ENCODE data around the gene SLC25A1. TPM values are rescaled to one million over a fixed set of nuclear protein-coding genes. Genes with fewer than 3 reads are reported as not detected.

Gene SLC25A1
- total RNA-seq, 1 experiment from 2014 or later, result 77.8 TPM

DNA sequence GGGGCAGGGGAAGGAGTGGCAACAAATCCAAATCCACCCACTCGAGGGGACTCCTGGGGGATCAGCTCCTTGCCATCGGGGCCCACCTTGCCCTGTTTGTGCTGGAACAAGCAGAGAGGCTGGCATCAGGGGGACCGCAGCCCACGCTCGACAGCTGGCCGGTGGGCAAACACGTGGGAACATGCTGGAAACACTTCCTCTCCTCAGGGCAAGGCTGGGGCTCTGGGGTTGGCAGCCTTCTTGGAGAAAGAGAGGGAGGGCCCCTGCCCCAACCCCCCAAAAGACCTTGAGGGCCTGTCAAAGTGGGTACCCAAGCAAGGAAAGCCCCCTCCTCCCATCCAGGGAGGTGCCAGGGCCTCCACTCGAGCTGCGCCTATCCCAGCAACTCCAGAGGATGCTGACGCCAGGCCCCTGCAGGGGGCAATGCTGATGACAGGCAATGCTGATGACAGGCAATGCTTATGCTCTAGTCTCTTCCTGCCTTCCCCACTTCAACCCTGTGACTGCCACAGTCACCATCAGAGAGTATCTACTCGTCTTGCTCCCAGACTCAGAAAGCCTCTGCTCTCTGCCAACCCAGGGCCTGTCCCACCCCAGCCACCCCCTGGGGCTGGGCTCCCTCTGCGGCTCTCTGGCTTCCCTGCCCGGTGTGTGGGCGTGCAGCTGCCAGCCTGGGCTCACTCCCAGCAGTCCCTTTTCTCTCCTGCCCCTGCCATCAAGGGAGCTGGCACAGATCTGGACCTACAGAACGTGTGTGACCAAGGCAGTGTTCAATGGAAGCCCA lies 40.1 kb downstream of the SLC25A1 start:
- DNase-seq (ENCODE audit: low spot score), result no peak

DNA sequence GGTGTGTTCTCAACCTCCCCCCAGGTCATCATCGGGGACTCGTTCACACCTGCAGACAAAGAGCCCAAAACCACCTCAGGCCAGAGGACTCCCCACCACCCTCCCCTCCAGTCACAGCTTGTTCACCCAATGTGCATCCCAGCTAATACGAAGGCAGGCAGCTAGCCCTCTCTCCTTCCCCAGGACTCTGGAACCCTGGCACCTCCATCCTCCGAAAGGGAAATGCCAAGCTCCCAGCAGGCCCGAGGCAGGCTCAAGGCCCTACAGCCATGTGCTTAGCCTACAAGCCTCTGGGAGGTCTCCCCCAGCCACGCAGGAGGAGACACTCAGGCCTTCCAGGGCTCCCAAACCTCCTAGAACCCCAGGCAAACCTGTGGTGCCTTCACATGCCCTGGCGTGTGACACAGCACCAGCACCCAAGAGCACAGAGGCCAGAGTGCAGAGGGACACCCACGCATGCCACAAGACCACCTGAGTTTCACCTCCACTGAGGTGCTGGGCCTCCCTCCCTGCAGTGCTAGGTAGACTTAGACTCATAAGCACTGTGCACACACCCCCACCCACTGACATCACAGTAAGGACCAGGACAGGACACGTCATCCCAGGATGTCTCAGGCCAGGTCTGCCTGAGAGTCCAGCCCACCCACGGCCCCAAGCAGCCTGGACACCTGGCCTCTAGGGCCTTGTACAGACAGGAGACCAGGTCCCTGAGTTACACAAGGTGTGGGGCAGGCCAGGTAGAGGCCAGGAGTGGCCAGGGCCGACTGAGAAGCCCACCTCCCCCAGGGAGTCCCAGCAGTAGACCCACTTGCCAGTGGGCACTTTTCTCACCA lies 40.9 kb downstream of the SLC25A1 start:
- no peak for DNase-seq (ENCODE audit: low spot score)

DNA sequence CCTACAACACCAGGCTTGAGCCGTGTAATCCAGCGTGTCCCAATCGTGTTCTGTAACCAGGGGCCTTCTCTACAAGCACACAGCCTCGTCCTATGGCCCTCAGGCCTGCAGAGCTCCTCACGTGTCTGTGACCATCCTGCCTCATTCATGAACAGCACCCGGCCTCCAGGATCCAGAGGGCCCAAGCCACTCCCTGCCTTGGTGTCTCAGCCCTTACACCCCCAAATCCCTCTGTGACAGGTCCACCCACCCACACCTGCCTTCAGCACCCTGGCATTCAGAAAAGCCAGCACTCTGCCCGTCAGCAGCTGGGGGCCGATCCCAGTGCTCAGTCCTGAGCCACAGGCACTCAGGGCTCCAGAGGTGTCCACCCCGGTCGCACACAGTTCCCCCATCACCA lies 41.6 kb downstream of the SLC25A1 start:
- no peak for DNase-seq (ENCODE audit: low spot score)

DNA sequence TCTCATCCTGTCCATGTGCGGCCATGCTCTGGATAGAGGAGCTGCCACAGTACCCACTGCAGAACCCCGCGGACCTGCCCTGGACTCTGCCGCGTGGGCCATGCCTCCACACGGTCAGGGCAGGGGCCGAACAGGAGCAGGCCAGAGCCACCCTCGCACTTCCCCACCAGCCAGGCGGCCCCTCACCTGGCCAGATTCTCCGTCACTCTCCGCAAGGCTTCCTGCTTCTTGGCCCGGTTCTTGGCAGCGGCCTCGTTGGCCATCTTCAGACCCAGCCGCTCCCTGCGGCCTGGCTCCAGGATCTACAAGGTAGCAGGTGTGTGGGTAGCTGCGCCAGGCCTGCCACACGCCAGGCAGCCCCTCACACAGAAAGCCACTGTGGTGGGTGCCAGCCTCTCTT lies 43.7 kb downstream of the SLC25A1 start:
- no peak for DNase-seq (ENCODE audit: low spot score)

DNA sequence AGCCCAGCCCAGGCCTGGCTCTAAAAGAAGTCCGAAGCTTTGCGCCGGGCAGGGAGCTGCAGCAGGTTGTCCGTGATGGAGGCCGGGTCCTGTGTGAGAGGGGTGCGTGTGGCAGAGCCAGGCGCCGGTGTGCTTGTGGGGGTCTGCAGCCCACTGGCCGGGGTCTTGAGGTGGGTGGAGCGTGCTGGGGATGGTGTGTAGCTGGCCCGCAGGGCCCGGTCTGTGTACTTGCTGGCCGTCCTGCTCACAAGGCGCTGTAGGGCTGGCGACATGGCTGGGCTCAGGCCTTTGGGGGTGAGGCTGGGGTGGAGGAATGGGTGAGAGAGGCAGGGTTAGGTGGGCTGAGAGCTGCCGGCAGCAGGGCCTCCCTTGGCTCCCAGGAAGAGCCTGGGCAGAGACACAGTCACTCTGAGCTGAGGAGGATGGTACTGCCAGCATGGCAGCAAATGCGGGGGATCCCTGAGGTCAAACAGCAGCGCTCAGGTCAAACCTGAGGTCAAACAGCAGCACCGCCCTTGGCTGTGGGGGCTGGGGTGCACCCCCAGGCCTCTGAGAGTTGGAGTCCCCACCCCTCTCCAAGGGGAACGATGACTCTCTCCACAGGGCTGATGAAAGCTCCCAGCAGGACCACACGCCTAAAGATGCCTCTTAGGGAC lies 44.2 kb downstream of the SLC25A1 start:
- DNase-seq (ENCODE audit: low spot score), result no peak

DNA sequence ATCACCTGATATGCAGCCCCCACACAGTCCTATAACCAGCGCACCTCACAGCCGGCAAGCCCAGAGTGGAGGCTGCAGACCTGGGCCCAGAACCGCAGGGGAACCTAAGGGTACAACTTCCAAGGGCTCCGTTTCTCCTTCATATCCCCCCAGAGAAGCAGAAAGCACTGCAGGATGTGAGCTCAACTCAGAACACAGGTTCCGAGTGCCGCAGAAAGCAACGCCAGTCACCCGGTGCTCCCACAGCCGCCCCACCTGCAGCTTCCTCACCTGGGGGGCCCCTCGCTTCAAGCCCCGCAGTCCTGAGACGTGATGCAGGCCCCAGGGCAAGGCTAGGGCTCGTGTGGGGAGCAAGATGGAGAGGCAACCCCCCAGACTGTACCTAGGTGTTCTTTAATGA lies 45.0 kb downstream of the SLC25A1 start:
- DNase-seq (ENCODE audit: low spot score), result no peak

DNA sequence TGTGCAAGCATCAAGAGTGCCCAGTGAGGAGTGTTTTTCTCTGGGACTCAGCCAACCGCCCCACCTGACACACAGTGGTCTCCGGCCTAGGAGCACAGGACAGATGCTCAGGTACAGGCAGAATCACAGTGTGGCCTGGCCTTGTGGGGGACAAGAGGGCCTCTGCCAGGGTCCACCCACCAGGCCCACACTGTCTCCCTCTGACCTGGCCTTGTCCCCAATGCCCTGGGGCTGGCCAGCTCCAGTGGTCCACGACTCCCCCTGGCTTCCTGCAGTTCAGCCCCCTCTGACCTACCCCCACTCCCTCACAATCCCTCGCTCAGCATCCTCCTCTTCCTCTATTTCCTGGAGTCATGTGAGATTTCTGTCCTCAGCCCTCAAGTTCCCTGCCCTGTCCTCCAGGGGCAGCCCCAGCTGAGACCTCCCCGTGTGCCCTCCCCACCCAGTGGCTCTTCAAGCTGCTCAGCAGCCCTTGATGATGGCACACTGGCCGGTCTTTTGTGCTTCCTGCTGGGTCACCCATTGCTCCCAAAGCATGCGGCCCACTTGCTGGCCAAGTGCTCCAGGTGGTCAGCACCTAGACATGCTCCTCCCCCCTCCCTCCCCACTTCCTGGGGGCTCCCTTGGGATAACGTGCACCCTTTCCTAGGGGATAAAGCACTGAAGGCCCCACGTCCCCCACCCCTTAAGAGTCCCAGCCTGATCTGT lies 45.7 kb downstream of the SLC25A1 start:
- DNase-seq (ENCODE audit: low spot score), result no peak

DNA sequence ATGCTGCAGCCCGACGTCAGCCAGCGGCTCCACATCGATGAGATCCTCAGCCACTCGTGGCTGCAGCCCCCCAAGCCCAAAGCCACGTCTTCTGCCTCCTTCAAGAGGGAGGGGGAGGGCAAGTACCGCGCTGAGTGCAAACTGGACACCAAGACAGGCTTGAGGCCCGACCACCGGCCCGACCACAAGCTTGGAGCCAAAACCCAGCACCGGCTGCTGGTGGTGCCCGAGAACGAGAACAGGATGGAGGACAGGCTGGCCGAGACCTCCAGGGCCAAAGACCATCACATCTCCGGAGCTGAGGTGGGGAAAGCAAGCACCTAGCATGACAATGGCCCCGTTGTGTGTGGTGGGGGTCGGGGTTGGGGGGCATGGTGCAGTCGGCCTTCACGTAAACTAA lies 46.4 kb downstream of the SLC25A1 start:
- no peak for DNase-seq (ENCODE audit: low spot score)

DNA sequence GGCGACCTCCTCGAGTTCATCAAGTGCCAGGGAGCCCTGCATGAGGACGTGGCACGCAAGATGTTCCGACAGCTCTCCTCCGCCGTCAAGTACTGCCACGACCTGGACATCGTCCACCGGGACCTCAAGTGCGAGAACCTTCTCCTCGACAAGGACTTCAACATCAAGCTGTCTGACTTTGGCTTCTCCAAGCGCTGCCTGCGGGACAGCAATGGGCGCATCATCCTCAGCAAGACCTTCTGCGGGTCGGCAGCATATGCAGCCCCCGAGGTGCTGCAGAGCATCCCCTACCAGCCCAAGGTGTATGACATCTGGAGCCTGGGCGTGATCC lies 46.9 kb downstream of the SLC25A1 start:
- no peak for DNase-seq (ENCODE audit: low spot score)

DNA sequence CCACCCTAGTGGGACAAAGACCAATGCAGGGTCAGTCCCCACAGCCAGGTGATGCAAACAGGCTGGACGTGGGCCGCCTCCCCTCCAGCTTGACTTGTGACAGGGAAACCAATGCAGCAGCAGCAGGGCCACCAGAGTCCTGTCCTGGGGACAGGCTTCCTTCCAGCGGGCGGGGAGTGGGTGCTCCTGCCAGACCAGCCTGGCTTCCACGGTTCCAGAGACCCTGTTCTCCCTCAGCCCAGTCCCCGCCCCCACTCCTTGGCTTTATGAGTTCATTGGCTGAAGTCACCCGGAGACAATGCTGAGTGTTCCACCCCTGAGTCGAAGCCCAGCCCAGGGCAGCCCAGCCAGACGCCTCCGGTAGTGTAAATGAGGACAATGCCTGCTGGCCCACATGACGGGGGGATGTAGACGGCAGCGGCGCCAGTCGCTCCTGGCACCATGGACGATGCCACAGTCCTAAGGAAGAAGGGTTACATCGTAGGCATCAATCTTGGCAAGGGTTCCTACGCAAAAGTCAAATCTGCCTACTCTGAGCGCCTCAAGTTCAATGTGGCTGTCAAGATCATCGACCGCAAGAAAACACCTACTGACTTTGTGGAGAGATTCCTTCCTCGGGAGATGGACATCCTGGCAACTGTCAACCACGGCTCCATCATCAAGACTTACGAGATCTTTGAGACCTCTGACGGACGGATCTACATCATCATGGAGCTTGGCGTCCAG lies 47.4 kb downstream of the SLC25A1 start, which contains the start of gene TSSK2:
Gene TSSK2, plus strand, starts transcription at position 350 of the 726 bp plus-strand sequence. Its CDS starts 92 bp downstream, at position 442.
- no peak for DNase-seq (ENCODE audit: low spot score)

DNA sequence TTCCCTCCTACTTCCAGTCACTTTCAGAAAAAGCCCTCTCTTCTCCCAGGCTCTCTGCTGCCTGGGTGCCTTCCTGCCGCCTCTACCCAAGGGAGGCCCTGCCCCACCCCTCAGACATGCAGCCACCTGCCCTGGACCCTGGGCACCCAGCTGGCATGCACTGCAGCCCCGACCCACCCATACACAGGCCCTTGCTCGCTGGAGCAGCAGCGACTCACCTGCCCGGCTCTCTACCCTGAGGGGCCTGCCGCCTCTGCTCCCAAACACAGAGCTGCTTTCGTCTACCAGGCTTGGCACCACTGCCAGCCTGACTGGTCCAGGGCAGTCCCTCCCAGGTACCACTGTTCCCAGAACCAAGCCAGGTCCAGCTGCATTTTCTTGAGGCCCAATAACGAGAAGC lies 48.7 kb downstream of the SLC25A1 start:
- no peak for DNase-seq (ENCODE audit: low spot score)

DNA sequence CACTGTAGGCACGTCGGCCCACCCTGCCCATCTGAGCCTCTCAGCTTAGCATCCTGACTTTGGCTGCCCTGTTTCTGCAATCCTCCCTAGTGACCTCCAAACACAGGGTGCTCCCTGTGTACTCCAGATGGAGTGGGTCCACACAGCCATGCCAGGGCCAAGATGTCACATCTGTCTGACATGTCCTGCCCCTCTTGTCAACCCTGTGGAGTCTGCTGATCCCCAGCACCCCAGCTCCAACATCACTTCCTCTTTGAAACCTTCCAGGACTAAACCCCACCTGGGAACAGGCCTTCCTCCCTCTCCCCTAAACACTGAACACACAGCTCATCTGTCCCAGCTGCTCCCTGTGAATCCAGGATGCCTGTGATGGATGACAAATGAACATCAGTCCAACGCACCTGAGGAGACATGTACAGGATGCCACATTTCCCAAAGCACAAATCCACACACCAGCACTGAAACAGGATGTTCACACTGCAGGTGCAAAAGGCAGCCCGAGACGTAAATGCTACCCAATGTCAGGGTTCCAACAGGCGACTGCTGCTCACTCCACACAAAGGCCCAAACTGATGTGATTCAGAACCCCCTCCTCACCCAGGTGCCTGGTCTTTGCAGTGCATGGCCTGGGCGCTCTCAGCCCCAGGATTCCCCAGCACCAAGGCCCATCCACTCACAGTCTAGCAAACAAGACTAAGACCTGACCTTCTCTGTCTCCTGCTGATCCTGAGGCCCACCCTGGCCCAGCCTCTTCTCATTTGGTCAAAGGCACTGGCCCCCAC lies 49.4 kb downstream of the SLC25A1 start:
- DNase-seq (ENCODE audit: low spot score), result no peak

DNA sequence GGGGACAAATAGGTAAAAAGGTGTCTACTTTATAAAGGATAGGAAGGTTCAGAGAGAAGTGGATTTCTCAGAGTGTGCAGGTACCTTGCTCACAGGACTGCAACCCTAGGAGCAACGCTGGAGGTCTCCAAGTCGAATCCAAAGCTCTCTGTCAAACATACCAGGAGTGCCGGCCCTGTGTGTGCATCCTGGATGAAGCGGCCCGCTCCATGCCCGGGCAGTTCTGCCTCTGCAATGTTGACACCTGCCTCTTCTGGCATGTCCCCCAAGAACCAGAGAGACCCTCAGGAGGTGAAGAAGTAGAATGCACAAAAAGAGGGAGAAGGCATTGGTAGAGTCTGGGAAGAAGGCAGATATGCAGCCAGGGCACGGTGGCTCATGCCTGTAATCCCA lies 50.5 kb downstream of the SLC25A1 start:
- DNase-seq (ENCODE audit: low spot score), result no peak

DNA sequence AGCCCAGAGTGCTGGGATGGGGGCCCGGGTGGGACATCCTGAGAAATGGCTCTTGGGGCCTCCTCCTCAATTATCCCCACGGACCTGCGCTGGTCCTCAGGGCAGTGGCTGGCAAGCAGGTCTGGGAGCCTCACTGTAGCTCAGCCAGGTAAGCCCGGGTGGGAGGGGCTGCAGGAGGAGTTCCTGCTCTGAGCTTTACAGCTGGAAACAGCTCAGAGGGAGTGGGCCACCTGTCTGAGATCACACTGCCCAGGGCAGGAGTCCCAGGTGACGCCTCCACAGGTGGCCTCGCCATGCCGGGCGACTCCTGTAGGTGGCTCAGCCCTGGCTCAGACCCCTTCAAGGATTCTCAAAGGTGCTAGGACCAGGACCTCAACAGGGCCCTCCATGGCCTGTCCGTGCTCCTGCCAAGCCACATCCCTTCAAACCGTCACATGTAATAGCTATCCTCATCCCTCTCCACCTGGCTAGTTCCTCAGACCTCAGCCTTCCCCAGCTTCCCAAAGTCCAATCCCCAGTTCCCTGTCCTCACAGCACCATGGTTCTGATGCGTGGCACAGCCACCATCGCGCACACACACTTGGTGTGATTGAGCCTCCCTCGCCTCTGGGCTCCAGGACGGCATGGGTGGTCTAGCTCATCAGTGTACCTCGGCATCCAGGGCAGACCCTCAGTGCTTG lies 51.1 kb downstream of the SLC25A1 start:
- no peak for DNase-seq (ENCODE audit: low spot score)

DNA sequence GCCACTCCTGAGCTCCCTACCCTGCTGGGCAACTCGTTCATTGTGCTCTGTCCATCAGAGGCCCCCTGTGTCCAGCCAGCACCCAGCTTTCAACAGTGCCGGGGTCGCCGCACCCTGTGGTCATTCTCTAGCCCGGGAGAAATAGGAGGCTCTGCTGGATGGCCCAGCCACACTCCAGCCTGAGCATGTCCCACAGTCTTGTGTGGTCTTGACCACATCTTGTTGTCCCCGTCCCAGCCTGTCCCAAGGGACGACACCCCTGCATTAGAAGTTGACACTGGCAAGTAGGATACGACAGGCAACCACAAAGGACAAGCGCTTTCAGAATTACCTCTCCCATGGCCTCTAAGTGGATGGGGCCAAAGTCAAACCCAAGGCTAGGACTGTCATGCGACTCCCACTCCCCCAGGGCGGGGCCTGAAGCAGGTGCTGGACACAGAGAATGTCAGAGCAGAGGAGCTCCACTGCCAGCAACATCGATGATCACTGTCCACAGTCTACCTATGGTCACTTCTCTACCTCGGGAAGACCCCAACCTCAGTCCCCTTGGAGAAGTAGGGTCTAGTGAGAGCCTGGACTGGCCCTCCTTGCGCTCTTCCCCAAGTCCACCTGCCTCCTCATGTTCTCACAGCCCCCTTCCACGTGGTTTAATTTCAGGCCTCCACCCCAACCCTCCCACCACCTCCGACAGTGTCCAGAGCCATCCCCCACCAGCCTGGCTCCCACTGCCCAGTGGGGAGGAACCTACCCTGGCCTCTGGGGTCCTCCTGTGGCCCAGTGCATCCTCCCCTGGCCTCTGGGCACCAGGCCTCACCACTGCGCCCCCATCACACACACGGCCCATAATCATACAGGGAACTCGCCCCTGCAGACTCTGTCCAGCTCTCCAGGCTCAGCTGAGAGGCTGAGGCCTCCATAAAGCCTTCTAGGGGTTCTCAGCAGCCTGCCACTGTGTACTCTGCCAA lies 51.9 kb downstream of the SLC25A1 start:
- DNase-seq (ENCODE audit: low spot score), result no peak

Measured in H4 (cell line).